SK-N-SH treated with all-trans-retinoic acid at 6 μM for 48 hours (cell line): Measurements from ENCODE around the gene KIAA1328.

Source experiments
- PPARA ChIP-seq: fragments of 250-450 bp; sonication (Bioruptor Pico); IDR thresholded peaks from 2 replicates; pipeline ENCODE4 v1.5.0; 2020; ENCODE audit warnings: mild to moderate bottlenecking, borderline replicate concordance
- SNAI2 ChIP-seq: fragments of 250-450 bp; sonication (Bioruptor Pico); IDR thresholded peaks from 2 replicates; pipeline ENCODE4 v1.5.0; 2020; ENCODE audit warnings: mild to moderate bottlenecking, moderate library complexity
- TOX ChIP-seq: fragments of 250-450 bp; sonication (Bioruptor Pico); IDR thresholded peaks from 2 replicates; pipeline ENCODE4 v1.8.0; 2021; ENCODE audit warnings: mild to moderate bottlenecking, moderate library complexity, borderline replicate concordance
- ZFP3 ChIP-seq: fragments of 250-450 bp; sonication (Bioruptor Pico); IDR thresholded peaks from 2 replicates; pipeline ENCODE4 v1.5.0; 2020; ENCODE audit warnings: mild to moderate bottlenecking, moderate library complexity

DNA sequence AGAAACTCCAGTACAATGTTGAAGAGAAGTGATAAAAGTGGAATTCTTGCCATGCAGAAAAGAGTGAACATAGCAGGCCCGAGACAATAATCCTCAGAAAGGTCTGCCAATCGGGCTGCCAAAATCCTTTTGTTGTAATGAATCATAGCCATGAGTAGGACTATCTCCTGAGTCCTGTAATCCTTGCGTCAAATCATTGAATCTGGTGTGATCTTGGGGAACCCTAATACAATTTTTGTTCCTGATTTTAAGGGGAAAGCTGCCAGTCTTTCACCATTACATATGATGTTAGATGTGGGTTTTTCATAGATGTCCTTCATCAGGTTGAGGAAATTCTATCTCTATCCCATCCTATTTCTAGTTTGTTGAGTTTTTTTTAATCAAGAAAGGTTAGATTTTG lies 2.4 kb upstream of the KIAA1328 start:
- TF ChIP-seq ZFP3 (CRISPR knock-in tag): no peak
- TF ChIP-seq PPARA (CRISPR knock-in tag): no peak
- TF ChIP-seq TOX: no peak
- TF ChIP-seq SNAI2 (CRISPR knock-in tag): no peak
